HG02870 (cell line): ENCODE data around the gene FGF6.
"Not testable (repeated sequence)": the region's sequence is repeated elsewhere in the genome, so short reads cannot be mapped to it uniquely, and the experiment has no call there.

Experiments used
- ATAC-seq: cut with Tn5 transposase; IDR thresholded peaks from one replicate; pipeline ENCODE4 v1.9.1; 2021; ENCODE audit warnings: mild to moderate bottlenecking, moderate library complexity; ENCODE audit not compliant: unreplicated experiment

Gene FGF6

DNA sequence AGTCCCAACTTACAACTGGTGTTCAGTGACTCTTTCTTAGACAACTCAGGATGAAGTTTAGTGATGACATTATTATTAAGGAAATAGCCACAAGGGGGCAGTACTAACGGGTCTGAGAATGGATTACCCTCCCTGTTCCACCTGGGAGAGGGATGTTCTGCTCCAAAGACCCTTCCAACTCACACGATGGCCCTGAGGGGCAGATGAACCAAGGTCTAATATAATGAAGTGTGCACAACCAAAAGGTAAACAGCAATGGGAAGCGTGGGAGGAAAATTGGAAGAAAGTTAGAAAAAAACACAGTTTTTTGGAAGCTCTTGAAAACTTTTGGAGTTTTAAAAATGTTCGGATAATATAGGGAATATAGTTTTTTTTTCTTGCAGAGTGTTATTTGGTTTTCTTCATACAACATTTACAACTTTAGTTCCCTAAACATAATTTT, 24.0 kb downstream of the FGF6 start:
- ATAC-seq = no peak

- ATAC-seq = no peak
Measured at GRCh38 chr12:4420138-4420670, 25.4 kb downstream of the FGF6 start.

- no peak for ATAC-seq
Measured at GRCh38 chr12:4418913-4419312, 26.7 kb downstream of the FGF6 start.

DNA sequence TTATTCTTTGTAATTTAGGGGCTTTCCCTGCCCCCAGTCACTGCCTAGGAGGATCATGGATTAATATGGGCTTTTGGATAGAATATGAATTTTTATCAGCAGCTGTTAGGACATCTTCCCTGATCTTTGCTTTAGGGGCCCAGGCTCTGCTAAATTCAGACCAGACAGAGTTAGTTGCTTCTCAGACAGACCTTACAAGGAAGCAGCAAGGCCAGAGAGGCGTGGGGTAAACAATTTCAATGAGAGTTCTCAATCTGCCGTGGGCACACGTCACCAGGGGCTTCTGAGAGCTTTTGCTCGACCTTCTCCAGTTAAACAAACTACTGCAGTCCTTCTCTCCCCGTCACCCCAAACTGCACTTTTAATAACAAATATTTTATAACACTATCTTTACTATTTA, 27.7 kb downstream of the FGF6 start:
- no peak for ATAC-seq

GRCh38 chr12:4417455-4417854, 28.2 kb downstream of the FGF6 start:
- no peak for ATAC-seq

DNA sequence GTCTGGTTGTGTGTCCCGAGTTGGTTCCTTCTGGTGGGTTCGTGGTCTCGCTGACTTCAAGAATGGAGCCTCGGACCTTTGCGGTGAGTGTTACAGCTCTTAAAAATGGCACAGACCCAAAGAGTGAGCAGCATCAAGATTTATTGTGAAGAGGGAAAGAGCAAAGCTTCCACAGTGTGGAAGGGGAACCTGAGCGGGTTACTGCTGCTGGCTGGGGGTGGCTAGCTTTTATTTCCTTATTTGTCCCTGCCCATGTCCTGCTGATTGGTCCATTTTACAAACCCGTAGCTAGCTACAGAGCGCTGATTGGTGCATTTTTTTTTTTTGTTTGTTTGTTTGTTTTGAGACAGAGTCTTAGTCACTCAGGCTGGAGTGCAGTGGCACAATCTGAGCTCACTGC, 29.3 kb downstream of the FGF6 start:
- no peak for ATAC-seq

GRCh38 chr12:4412465-4412864, 33.1 kb downstream of the FGF6 start:
- no peak for ATAC-seq

GRCh38 chr12:4412056-4412455, 33.6 kb downstream of the FGF6 start:
- no peak for ATAC-seq

GRCh38 chr12:4407136-4407535, 38.5 kb downstream of the FGF6 start:
- ATAC-seq = no peak

DNA sequence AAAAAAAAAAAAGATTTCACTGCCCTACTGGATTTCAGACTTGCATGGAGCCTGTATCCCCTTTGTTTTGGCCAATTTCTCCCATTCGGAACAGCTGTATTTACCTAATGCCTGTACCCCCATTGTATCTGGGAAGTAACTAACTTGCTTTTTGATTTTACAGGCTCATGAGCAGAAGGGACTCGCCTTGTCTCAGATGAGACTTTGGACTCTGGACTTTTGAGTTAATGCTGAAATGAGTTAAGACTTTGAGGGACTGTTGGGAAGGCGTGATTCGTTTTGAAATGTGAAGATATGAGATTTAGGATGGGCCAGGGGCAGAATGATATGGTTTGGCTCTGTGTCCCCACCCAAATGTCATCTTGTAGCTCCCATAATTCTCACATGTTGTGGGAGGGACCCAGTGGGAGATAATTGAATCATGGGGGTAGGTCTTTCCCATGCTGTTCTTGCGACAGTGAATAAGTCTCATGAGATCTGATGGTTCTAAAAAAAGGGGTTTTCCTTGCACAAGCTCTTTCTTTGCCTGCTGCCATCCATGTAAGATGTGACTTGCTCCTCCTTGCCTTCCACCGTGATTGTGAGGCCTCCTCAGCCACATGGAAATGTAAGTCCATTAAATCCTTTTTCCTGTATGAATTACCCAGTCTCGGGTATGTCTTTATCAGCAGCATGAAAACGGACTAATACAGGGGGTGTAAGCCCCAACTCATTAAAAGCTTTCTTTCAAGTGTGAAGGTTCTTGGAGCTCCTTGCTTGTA, 40.6 kb downstream of the FGF6 start:
- not testable (repeated sequence) for ATAC-seq

DNA sequence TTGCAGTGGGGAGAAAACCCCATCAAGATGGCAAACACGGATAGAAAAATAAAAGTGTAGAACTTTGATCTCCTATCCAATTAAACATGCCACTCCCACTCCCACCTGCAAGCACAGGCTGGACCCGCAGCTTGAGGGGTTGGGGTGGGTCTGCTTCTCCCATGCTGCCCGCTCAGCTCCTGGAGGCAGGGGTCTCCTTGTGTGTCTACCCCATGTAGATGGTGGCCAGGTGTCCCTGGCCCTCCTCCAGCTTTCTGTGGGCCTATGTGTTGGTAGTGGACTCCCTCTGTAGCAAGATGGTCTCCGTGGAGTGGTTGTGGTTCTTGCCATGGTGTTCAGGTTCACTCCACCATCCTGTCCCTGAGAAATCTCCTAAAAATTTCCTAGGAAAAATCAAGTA, 42.6 kb downstream of the FGF6 start:
- no peak for ATAC-seq

GRCh38 chr12:4401117-4401516, 44.5 kb downstream of the FGF6 start:
- ATAC-seq = no peak

DNA sequence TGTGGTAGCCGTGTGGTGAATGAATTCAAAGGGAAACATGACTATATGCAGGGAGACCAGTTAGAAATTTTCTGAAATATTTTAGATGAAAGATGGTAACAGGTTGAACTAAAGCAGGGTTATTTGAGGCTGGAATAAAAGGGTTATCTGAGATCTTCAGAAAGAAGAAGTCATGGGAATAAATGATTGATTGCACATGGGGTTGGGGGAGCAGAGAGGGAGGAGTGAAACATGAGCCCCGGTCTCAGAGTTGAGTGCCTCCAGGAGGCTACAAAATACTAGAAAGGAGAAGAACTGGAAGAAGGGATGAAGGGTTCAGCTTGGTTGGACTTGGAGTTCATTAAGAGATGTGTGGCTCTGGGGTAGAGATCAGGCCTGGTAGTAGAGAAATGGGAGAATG, 49.8 kb downstream of the FGF6 start:
- ATAC-seq = no peak

DNA sequence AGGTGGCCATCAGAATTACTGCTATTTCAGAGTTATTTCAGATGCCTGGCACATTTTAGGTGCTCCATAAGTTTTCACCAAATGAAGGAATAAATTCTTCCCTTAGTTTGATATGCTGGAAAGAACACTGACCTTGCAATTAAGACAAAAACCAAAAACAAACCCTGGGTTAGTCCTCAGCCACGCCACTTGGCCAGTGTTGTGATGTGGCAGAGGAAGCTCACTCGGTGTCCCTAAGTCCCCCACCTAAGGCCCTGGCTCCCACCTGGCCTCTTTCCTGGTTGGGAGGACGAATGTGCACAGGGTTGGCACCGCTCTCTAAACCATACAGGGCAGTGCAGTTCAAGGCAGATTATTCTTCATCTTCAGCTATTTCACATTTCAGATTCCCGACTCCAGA, 52.4 kb downstream of the FGF6 start:
- no peak for ATAC-seq

DNA sequence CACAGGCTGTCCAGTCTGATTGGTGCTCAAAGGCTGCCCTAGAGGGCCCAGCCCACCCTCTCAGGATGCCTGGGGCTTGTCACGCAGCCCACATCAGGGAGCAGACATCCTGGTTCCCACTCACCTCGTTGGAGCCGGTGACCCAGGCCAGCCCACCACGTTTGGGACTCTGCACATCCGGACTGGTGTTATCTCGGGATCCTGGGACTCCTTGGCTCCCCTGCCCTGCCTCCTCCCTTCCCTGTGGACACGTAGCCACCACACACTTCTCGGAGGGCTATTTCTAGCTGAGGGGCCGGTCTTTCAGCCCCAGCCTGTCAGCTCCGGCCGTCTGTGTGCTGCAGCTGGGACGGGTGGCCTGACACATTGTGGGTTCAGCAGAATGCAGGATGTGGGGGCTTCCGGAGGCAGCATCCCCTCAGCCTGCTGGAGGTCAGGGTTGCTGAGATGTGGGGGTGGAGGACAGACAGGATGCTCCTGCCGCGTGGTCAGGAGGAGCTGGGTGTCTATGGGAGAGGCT, 53.3 kb downstream of the FGF6 start:
- ATAC-seq = no peak

GRCh38 chr12:4388662-4389061, 57.0 kb downstream of the FGF6 start:
- ATAC-seq = no peak

- ATAC-seq = no peak
Measured at GRCh38 chr12:4388032-4388431, 57.6 kb downstream of the FGF6 start.

DNA sequence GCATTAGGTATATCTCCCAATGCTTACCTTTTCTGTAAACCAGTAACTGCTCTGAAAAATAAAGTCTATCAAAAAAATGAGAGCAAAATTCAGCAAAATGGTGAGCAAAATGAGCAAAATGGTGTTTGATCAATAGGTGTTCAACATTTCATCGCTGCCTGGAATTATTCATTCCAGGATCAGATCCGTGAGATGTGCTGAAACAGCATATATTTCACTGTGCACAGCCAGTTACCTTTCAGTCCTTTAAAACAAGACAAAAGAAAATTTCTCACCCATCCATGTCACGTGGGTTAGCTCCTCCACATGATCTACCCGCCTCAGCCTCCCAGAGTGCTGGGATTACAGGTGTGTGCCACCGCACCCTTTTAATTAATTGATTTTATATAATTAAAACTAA, 58.0 kb downstream of the FGF6 start:
- ATAC-seq = no peak

DNA sequence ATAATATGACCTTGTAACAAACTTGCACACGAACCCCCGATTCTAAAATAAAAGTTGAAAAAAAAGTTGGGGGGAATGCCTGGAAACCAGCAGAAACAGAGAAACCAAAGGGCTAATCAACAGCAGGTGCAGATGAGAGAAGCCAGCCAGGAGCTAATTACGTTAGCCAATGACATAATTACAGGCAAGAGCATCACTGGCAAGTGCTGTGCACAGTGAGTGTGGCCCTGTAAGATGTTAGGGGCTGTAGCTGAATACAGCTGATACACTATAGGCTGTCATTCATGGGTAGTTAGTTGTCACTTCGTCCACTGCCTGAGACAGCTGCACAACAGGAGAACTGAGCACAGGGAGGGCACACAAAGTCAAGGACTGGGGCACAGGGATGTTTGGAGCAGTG, 58.8 kb downstream of the FGF6 start:
- ATAC-seq = no peak
